A673 (cell line): Measurements from ENCODE around the gene SFXN5. TPM values are rescaled to one million over a fixed set of nuclear protein-coding genes. Genes with fewer than 3 reads are reported as not detected.

Experiments
- BruUV-seq: library from RNA; stranded (reverse); fragments of 400-500 nt; replicated peaks from 2 replicates; lab custom pipeline; 2021; lab: Mats Ljungman, UMichigan
- CTCF ChIA-PET: fragments of 300-600 bp; sonication (Branson Sonifier 250); formaldehyde crosslinking; loops from one replicate; lab custom pipeline; 2022; ENCODE audit warnings: antibody characterized with exemption; lab: Charles Lee
- POLR2A ChIA-PET: fragments of 300-600 bp; sonication (Branson Sonifier 250); formaldehyde crosslinking; loops from one replicate; lab custom pipeline; 2022; ENCODE audit warnings: antibody characterized with exemption; ENCODE audit not compliant: low non-redundant PET; lab: Charles Lee
- DNase-seq: peaks from one replicate; pipeline ENCODE4 v3.0.0-alpha.2; 2015; ENCODE audit warnings: low spot score
- H3K27ac ChIP-seq: fragments of 200-600 bp; sonication (generic); 2 replicates; pipeline ENCODE4 v1.5.1; 2016; ENCODE audit warnings: mixed run types, low read depth, mild to moderate bottlenecking, mixed read lengths, antibody characterized with exemption, low read length; ENCODE audit not compliant: poor library complexity, severe bottlenecking
- H3K27me3 ChIP-seq: fragments of 200-600 bp; sonication (generic); replicated peaks from 2 replicates; pipeline ENCODE4 v1.6.1; 2017; ENCODE audit warnings: mixed run types, low read depth, mild to moderate bottlenecking, mixed read lengths, antibody characterized with exemption, low read length; ENCODE audit not compliant: insufficient read depth, poor library complexity
- H3K36me3 ChIP-seq: fragments of 200-600 bp; sonication (generic); 2 replicates; pipeline ENCODE4 v1.6.1; 2016; ENCODE audit warnings: mixed run types, mild to moderate bottlenecking, mixed read lengths, antibody characterized with exemption, low read length; ENCODE audit not compliant: insufficient read depth, poor library complexity, severe bottlenecking
- H3K4me1 ChIP-seq: fragments of 200-600 bp; sonication (generic); 2 replicates; pipeline ENCODE4 v1.6.1; 2017; ENCODE audit warnings: mixed run types, mild to moderate bottlenecking, mixed read lengths, antibody characterized with exemption, low read length; ENCODE audit not compliant: insufficient read depth, poor library complexity, severe bottlenecking
- H3K4me3 ChIP-seq: fragments of 200-600 bp; sonication (generic); 2 replicates; pipeline ENCODE4 v1.5.1; 2016; ENCODE audit warnings: low read depth, mixed run types, mild to moderate bottlenecking, mixed read lengths, low read length; ENCODE audit not compliant: poor library complexity, severe bottlenecking
- H3K9me3 ChIP-seq: fragments of 200-600 bp; sonication (generic); 2 replicates; pipeline ENCODE4 v1.6.1; 2016; ENCODE audit warnings: mixed run types, low read depth, mild to moderate bottlenecking, mixed read lengths, antibody characterized with exemption, low read length; ENCODE audit not compliant: poor library complexity, severe bottlenecking
- CTCF ChIP-seq: fragments of 300-800, 200-600 bp; sonication (generic); conservative IDR thresholded peaks from 2 replicates; pipeline ENCODE4 v1.5.1; 2017; ENCODE audit warnings: low read depth, mild to moderate bottlenecking, antibody characterized with exemption, low read length, moderate library complexity, mixed read lengths
- EZH2 ChIP-seq: fragments of 200-600 bp; sonication (generic); IDR thresholded peaks from 2 replicates; pipeline ENCODE4 v1.6.1; 2017; ENCODE audit warnings: borderline replicate concordance, low read depth, mild to moderate bottlenecking, mixed read lengths, antibody characterized with exemption, low read length; ENCODE audit not compliant: poor library complexity, severe bottlenecking
- intact Hi-C: fragments of 100-400 bp; cut with micrococcal nuclease; formaldehyde crosslinking; loops from one replicate; pipeline ENCODE4 v1.10.0; 2022; ENCODE audit not compliant: unreplicated experiment
- total RNA-seq: library from RNA; stranded (reverse); gene quantifications from 2 replicates; pipeline ENCODE4 v1.2.3, GENCODE V29; 2021

SFXN5 gene
- total RNA-seq, 1 experiment from 2014 or later, result 23.1 TPM

- TF ChIP-seq EZH2 (no peak), CTCF (peak; percentile 96)
- intact Hi-C loops, result loop anchor here (1.0 to 10.0 kb wide), 5 partner anchors 71 to 191 kb away; no protein-coding TSS in a partner anchor
- Histone ChIP-seq H3K36me3 (no peaks in the 10 kb centered on the region), H3K4me1 (no peaks in the 10 kb centered on the region), H3K9me3 (no peaks in the 10 kb centered on the region), H3K27me3 (no peaks in the 10 kb centered on the region), H3K27ac (no peak overlapping the region), H3K4me3 (no peak overlapping the region)
- DNase-seq, result peak; percentile 82
- BruUV-seq, result no TSS peak
- POLR2A ChIA-PET, result no interaction called here
- CTCF ChIA-PET, result interaction anchor here (0.6 to 2.3 kb wide), 3 partner anchors 10 to 78 kb away, joined by 5 to 16 read pairs (median 5); no protein-coding TSS in a partner anchor
Observed at GRCh38 chr2:73085691-73086090, 14.2 kb upstream of the SFXN5 start.

GRCh38 chr2:73084971-73085370, 13.5 kb upstream of the SFXN5 start:
- no peak for TF ChIP-seq CTCF
- TF ChIP-seq EZH2, result no peak
- H3K36me3 ChIP-seq, result no peaks in the 10 kb centered on the region
- H3K4me1 ChIP-seq, result no peaks in the 10 kb centered on the region
- no peaks in the 10 kb centered on the region for H3K27me3 ChIP-seq
- H3K9me3 ChIP-seq, result no peaks in the 10 kb centered on the region
- intact Hi-C loops, result loop anchor here (1.0 to 10.0 kb wide), 4 partner anchors 71 to 190 kb away; no protein-coding TSS in a partner anchor
- POLR2A ChIA-PET, result no interaction called here
- no TSS peak for BruUV-seq
- CTCF ChIA-PET, result interaction anchor here (1.0 to 2.3 kb wide), 3 partner anchors 9 to 72 kb away, joined by 3 to 16 read pairs (median 5); no protein-coding TSS in a partner anchor
- H3K27ac ChIP-seq, result no peak overlapping the region
- no peak for DNase-seq
- no peak overlapping the region for H3K4me3 ChIP-seq

- Histone ChIP-seq H3K4me3 (no peak overlapping the region), H3K36me3 (no peaks in the 10 kb centered on the region), H3K9me3 (no peaks in the 10 kb centered on the region), H3K27me3 (no peaks in the 10 kb centered on the region), H3K27ac (no peak overlapping the region), H3K4me1 (no peaks in the 10 kb centered on the region)
- ChIA-PET POLR2A (no interaction called here), CTCF (interaction anchor here (1.0 to 2.3 kb wide), 2 partner anchors 12 to 73 kb away, joined by 3 to 16 read pairs; no protein-coding TSS in a partner anchor)
- intact Hi-C loops, result loop anchor here (2.0 to 10.0 kb wide), 2 partner anchors 129 to 189 kb away; no protein-coding TSS in a partner anchor
- no TSS peak for BruUV-seq
- DNase-seq, result no peak
- TF ChIP-seq CTCF, result no peak
- no peak for TF ChIP-seq EZH2
Observed at GRCh38 chr2:73083886-73084800, 12.6 kb upstream of the SFXN5 start.
